ENCODE results near the gene EIF4G2.

The EIF4G2 gene

GRCh38 chr11:10807493-10808234 lies 1.1 kb downstream of the EIF4G2 start:
- no peak for DNase-seq

GRCh38 chr11:10806206-10806605 lies 2.5 kb downstream of the EIF4G2 start:
- no peak for DNase-seq

DNA sequence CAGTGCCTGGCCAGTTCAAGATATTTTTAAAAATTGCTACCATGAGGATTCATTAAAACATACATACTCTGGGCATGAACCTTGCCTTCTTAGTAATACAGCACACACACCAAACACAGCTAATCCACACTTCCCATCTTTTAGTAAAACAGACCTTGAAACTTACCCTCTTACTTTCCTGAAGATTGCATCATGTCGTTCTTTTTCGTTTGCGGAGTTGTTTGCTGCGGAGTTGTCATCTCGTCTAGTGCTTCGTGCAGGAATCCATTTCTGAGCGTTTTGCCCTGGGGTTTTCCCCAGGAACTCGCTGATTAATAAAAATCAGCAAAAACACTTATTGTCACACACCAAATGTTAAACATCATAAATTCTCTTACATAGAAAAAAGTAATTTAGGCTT lies 3.0 kb downstream of the EIF4G2 start:
- no peak for DNase-seq

- DNase-seq, result no peak
Measured at GRCh38 chr11:10803676-10804075, 5.0 kb downstream of the EIF4G2 start.

DNA sequence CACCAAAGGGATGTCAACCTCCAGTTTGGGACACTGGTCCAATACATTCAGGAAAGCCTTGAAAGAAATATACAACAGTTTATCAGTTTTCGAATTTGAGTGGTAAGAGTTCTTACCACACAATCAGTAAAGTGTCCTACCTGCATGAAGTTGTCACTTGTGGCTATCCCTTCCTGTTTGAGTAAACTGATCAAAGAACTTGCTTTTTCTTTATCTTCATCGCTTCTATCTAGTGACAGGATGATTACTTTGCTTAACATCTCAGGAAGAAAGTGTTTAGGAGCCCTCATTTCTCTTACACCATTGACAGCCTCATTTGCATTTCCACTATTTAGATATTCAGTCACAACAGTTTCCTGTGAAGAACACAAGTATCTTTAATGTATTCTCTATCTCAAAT lies 8.4 kb downstream of the EIF4G2 start:
- no peak for DNase-seq

DNA sequence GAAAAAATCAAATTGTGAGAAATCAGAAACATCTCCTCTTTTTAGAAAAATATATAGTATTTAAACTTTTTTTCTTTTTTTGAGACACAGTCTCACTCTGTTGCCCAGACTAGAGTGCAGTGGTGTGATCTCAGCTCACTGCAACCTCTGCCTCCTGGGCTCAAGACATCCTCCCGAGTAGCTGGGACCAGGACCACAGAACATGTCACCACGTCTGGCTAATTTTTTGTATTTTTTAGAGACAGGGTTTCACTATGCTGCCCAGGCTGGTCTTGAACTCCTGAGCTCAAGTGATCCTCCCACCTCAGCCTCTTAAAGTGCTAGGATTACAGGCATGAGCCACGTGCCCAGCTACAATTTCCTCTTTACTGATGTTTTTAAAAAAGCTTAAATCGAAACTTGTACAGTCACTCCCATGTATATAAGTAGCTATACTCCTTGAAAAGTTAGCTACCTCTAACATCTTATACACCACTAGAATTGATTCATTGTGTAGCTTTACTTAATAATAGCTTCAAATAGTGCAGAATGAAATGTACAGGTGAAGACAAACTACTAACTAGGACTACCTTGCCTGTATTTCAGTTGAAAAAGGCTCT lies 10.3 kb downstream of the EIF4G2 start:
- DNase-seq, result no peak

- DNase-seq, result no peak
Measured at GRCh38 chr11:10797531-10797930, 11.2 kb downstream of the EIF4G2 start.

- no peak for DNase-seq
Measured at GRCh38 chr11:10797001-10797400, 11.7 kb downstream of the EIF4G2 start.

DNA sequence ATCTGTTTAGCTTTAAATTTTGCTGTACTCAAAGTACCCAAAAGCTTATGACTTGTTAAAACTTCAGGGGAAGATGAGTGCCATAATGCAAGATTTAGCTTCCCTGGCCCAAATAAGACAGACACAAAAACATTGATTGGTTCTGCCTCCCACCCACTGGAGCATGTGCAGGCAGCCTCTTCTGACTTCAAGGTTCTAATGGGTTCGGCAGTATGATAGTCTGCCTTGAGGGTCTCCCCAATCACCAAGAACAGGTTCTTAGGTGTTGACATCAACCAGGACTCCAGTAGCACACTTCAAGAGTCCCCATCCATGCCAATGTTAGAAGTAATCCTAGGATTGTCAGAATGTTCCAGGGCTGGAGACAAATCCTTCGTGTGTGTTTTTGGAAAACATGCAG lies 12.5 kb downstream of the EIF4G2 start:
- DNase-seq, result no peak

GRCh38 chr11:10793470-10794255 lies 15.1 kb downstream of the EIF4G2 start:
- DNase-seq, result no peak

- peak; percentile 50 for DNase-seq
Measured at GRCh38 chr11:10792385-10793068, 16.2 kb downstream of the EIF4G2 start.

DNA sequence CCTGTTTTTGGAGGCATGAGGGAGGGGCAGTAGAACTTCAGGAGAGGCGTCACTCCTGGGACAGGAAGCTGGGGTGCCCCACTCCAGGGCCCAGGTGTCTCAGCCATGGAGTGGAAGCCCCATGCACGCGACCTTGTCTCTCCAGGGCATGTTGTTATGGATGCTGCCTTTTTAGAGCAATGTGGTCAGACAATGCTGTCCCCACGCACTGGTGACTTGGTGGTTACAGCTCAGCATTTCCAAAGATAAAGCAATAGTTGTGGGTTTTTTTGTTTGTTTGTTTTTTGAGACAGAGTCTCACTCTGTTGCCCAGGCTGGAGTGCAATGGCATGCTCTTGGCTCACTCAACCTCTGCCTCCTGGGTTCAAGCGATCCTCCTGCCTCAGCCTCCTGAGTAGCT lies 22.3 kb downstream of the EIF4G2 start:
- DNase-seq, result no peak

- no peak for DNase-seq
Measured at GRCh38 chr11:10785146-10785474, 23.6 kb downstream of the EIF4G2 start.

- peak; percentile 85 for DNase-seq
Measured at GRCh38 chr11:10784232-10785145, 24.2 kb downstream of the EIF4G2 start.

DNA sequence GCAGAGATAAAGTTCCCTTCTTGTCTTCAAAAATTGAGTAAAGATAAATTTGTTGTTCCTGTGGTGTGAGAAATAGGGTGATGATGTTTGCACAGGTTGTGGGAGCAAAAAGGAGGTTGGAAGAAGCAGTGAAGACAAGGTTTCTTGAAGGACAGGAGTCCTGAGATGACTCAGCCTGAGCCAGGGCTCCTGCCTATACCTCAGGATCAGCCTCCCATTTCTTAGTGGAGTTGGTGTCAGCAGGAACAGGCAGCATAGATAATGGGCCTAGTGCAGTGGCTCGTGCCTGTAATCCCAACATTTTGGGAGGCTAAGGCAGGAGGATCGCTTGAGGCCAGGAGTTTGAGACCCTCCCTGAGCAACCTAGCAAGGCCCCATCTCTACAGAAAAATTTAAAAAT lies 28.7 kb downstream of the EIF4G2 start:
- no peak for DNase-seq

- DNase-seq, result no peak
Measured at GRCh38 chr11:10779086-10779485, 29.6 kb downstream of the EIF4G2 start.

- no peak for DNase-seq
Measured at GRCh38 chr11:10778217-10778970, 30.3 kb downstream of the EIF4G2 start.

GRCh38 chr11:10777806-10778205 lies 30.9 kb downstream of the EIF4G2 start:
- no peak for DNase-seq

GRCh38 chr11:10777393-10777793 lies 31.3 kb downstream of the EIF4G2 start:
- DNase-seq, result no peak

- DNase-seq, result no peak
Measured at GRCh38 chr11:10774811-10775210, 33.9 kb downstream of the EIF4G2 start.

DNA sequence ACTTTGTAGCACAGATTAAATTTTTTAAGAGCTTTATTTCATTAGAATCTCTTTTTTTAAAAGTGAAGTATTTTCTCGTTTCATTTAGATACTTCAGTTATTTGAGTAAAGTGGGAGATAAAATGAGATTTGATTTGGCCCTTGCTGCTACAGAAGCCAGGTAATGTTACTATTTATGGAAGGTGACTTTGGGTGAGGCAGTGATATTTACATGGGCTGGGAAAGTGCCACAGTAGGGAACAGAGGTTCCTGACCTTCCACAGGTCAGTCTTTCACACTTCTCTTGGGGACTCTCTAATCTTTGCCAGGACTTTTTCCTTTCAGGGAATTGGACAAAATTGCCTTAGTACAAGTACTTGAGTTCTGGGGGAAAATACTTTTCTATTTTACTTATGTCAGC lies 37.3 kb downstream of the EIF4G2 start:
- no peak for DNase-seq
